NCI-H1436 (cell line): ENCODE data around the gene TUFT1.
"Not testable (repeated sequence)": the region's sequence is repeated elsewhere in the genome, so short reads cannot be mapped to it uniquely, and the experiment has no call there.

ENCODE experiments used
- DNase-seq: peaks from one replicate; lab custom pipeline; 2025; lab: John Stamatoyannopoulos, UW

Gene TUFT1

GRCh38 chr1:151581451-151581850 lies 41.3 kb downstream of the TUFT1 start:
- no peak for DNase-seq

- DNase-seq: no peak
These were observed 41.8 kb downstream of the TUFT1 start for GRCh38 chr1:151581921-151582320.

GRCh38 chr1:151583796-151584195 lies 43.7 kb downstream of the TUFT1 start:
- no peak for DNase-seq

GRCh38 chr1:151584278-151584677 lies 44.2 kb downstream of the TUFT1 start:
- DNase-seq: no peak

- no peak for DNase-seq
These were observed 44.7 kb downstream of the TUFT1 start for GRCh38 chr1:151584780-151585179.

- DNase-seq: no peak
These were observed 45.5 kb downstream of the TUFT1 start for GRCh38 chr1:151585622-151586021.

GRCh38 chr1:151590961-151591360 lies 50.9 kb downstream of the TUFT1 start:
- no peak for DNase-seq

GRCh38 chr1:151593730-151594129 lies 53.6 kb downstream of the TUFT1 start:
- no peak for DNase-seq

- DNase-seq: peak; percentile 76
These were observed 54.1 kb downstream of the TUFT1 start for GRCh38 chr1:151594143-151594625.

GRCh38 chr1:151596166-151596953 lies 56.3 kb downstream of the TUFT1 start:
- no peak for DNase-seq

- DNase-seq: not testable (repeated sequence)
These were observed 62.4 kb downstream of the TUFT1 start for GRCh38 chr1:151602550-151602949.

- DNase-seq: no peak
These were observed 64.2 kb downstream of the TUFT1 start for GRCh38 chr1:151604291-151604690.

GRCh38 chr1:151606384-151606783 lies 66.3 kb downstream of the TUFT1 start:
- DNase-seq: no peak

- no peak for DNase-seq
These were observed 66.7 kb downstream of the TUFT1 start for GRCh38 chr1:151606857-151607256.

- DNase-seq: no peak
These were observed 70.0 kb downstream of the TUFT1 start for GRCh38 chr1:151610142-151610541.

GRCh38 chr1:151611288-151611790 lies 71.2 kb downstream of the TUFT1 start:
- no peak for DNase-seq

- peak; percentile 88 for DNase-seq
These were observed 71.9 kb downstream of the TUFT1 start, which contains the start of gene SNX27 for GRCh38 chr1:151611832-151612500. SNX27 (plus strand) TSS chr1:151612050; CDS start chr1:151612202, 152 bp downstream.

- peak; percentile 9 for DNase-seq
These were observed 72.6 kb downstream of the TUFT1 start for GRCh38 chr1:151612501-151613281.

- no peak for DNase-seq
These were observed 73.2 kb downstream of the TUFT1 start for GRCh38 chr1:151613282-151613780.

- DNase-seq: no peak
These were observed 75.8 kb downstream of the TUFT1 start for GRCh38 chr1:151615711-151616504.

- no peak for DNase-seq
These were observed 76.4 kb downstream of the TUFT1 start for GRCh38 chr1:151616505-151616849.
